GM12873 (cell line): ENCODE results near the gene ARID1B.

ENCODE experiments used
- TF ChIP-seq, protein P1 (sequence below): IDR thresholded peaks from 2 replicates; pipeline ENCODE4 v1.5.1; 2012; ENCODE audit warnings: low read depth, mild to moderate bottlenecking, moderate library complexity, low read length, control low read depth; ENCODE audit not compliant: insufficient read depth; ENCODE audit errors: missing control alignments

The ARID1B gene

DNA sequence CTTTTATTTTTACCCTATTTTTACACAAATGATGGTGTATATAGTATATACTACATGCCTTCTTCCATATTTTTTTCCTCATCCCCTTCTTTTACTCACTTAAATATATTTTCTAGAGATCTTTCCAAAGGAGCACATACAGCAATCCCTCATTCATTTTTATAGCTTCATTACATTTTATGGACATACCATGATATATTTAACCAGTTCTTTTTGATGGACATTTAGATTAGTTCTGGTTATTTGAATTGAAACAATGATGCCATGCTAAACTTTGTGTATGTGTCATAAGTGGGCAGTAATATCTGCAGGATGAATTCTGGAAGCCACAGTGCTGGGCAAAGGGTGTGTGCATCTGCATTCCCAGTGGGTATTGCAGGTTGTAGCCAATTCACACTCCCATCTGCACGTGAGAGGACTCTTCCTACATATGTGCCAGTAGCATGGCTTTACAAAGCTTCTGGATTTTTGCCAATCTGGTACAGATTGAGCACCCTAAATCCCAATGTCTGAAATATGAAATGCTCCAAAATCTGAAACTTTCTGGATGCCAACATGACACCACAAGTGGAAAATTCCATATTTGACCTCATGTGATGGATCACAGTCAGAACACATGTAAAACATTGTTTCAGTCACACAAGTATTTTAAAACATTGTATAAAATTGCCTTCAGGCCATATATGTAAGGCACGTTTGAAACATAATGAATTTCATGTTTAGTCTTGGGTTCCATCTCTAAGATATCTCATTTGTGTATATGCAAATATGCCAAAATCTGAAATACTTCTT lies 127.2 kb downstream of the ARID1B start:
- TF ChIP-seq, protein P1, sequence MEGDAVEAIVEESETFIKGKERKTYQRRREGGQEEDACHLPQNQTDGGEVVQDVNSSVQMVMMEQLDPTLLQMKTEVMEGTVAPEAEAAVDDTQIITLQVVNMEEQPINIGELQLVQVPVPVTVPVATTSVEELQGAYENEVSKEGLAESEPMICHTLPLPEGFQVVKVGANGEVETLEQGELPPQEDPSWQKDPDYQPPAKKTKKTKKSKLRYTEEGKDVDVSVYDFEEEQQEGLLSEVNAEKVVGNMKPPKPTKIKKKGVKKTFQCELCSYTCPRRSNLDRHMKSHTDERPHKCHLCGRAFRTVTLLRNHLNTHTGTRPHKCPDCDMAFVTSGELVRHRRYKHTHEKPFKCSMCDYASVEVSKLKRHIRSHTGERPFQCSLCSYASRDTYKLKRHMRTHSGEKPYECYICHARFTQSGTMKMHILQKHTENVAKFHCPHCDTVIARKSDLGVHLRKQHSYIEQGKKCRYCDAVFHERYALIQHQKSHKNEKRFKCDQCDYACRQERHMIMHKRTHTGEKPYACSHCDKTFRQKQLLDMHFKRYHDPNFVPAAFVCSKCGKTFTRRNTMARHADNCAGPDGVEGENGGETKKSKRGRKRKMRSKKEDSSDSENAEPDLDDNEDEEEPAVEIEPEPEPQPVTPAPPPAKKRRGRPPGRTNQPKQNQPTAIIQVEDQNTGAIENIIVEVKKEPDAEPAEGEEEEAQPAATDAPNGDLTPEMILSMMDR = no peak

- TF ChIP-seq, protein P1 = no peak
These were observed 128.6 kb downstream of the ARID1B start for GRCh38 chr6:156905801-156906200.

- TF ChIP-seq, protein P1 = no peak
These were observed 129.3 kb downstream of the ARID1B start for GRCh38 chr6:156906451-156906850.

GRCh38 chr6:156909212-156910010 lies 132.2 kb downstream of the ARID1B start:
- TF ChIP-seq, protein P1 = no peak

- TF ChIP-seq, protein P1 = no peak
These were observed 132.8 kb downstream of the ARID1B start for GRCh38 chr6:156910011-156910334.

DNA sequence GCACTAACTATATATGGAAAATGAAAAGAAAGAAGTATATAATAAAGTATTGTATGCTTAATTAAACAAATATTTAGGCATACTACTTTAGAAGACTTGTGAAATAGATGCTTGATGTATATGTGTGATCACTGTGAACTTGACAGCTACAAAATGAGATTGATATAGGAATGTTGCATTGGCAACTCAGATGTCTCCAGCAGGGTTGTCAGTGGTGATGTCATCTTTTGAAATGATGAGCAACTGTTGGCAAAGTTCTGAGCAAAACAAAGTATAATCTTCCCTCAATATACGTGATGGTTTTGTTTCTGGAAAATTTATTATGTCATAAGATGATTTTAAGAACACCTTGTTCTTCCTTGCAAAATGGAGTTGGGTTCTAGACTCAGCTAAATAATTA lies 133.8 kb downstream of the ARID1B start:
- TF ChIP-seq, protein P1 = no peak

GRCh38 chr6:156911581-156911980 lies 134.4 kb downstream of the ARID1B start:
- TF ChIP-seq, protein P1 = no peak
